ENCODE data around the gene GARNL3.

The GARNL3 gene

GRCh38 chr9:127264462-127265219 lies at the start of gene GARNL3:
Gene GARNL3, plus strand, starts transcription at chr9:127264774. Its CDS starts 104 bp downstream, at chr9:127264878.
- no peak for DNase-seq

GRCh38 chr9:127215268-127216209 lies 49.0 kb upstream of the GARNL3 start:
- DNase-seq, result no peak

- no peak for DNase-seq
These were observed 48.2 kb upstream of the GARNL3 start for GRCh38 chr9:127216210-127216887.

- DNase-seq, result no peak
These were observed 47.7 kb upstream of the GARNL3 start for GRCh38 chr9:127216888-127217217.

GRCh38 chr9:127218818-127219217 lies 45.8 kb upstream of the GARNL3 start:
- DNase-seq, result no peak

- no peak for DNase-seq
These were observed 45.1 kb upstream of the GARNL3 start for GRCh38 chr9:127219520-127219919.

- no peak for DNase-seq
These were observed 42.9 kb upstream of the GARNL3 start for GRCh38 chr9:127221695-127222094.

GRCh38 chr9:127222388-127223095 lies 42.0 kb upstream of the GARNL3 start:
- DNase-seq, result no peak

- DNase-seq, result no peak
These were observed 41.3 kb upstream of the GARNL3 start for GRCh38 chr9:127223266-127223665.

GRCh38 chr9:127223810-127224177 lies 40.8 kb upstream of the GARNL3 start:
- no peak for DNase-seq

- DNase-seq, result peak; percentile 67
These were observed 40.2 kb upstream of the GARNL3 start for GRCh38 chr9:127224178-127224882.

- DNase-seq, result peak; percentile 88
These were observed 39.5 kb upstream of the GARNL3 start for GRCh38 chr9:127224883-127225739.

GRCh38 chr9:127225801-127226625 lies 38.6 kb upstream of the GARNL3 start:
- no peak for DNase-seq

- no peak for DNase-seq
These were observed 34.7 kb upstream of the GARNL3 start for GRCh38 chr9:127229691-127230417.

GRCh38 chr9:127231666-127232065 lies 32.9 kb upstream of the GARNL3 start:
- DNase-seq, result no peak

- DNase-seq, result no peak
These were observed 31.6 kb upstream of the GARNL3 start for GRCh38 chr9:127232833-127233549.

GRCh38 chr9:127233550-127233949 lies 31.0 kb upstream of the GARNL3 start:
- no peak for DNase-seq

GRCh38 chr9:127233989-127234388 lies 30.6 kb upstream of the GARNL3 start:
- no peak for DNase-seq

- no peak for DNase-seq
These were observed 26.8 kb upstream of the GARNL3 start for GRCh38 chr9:127237801-127238200.
